NCI-H2196 (cell line): ENCODE results near the gene CDK16.

ENCODE experiments used
- DNase-seq: peaks from one replicate; lab custom pipeline; 2025; ENCODE audit not compliant: unreplicated experiment; lab: John Stamatoyannopoulos, UW

CDK16 gene

DNA sequence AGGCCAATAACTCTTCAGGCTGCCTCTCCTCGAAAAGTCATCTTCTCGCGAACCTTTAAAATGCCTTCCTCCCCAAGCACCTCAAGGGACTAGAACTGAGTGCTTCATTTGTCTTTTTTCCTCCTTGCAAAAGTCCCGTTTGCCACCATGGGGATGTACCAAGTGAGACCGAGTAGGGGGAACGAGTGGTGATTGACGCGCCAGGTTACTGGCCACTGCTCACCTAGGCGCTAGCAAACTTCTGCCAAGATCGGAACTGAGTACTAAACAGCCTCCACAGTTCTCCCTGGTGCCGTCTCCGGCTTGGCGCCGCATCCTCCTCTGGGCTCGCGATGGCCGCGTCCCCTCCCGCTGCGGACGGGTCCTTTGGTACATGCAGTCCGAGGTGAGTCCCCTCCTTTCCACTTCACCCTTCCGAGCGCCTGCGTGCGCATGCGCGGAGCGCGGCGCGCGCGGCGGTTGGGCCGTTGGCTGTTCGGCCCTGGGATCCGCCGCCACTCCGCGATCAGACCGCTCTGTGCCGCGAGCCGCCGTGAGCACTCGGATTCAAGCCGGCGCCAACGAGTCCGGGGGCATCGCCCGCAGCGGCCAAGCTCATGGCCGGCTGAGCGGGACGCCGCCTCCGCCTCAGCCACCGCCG is at the start of gene CDK16:
Gene CDK16 (plus strand): TSS at position 402 of the 640 bp plus-strand sequence. CDS start 4,877 bp downstream, outside the sequence.
- DNase-seq, result peak; percentile 67

GRCh38 chrX:47169273-47169672 is 49.2 kb upstream of the CDK16 start:
- DNase-seq, result no peak

DNA sequence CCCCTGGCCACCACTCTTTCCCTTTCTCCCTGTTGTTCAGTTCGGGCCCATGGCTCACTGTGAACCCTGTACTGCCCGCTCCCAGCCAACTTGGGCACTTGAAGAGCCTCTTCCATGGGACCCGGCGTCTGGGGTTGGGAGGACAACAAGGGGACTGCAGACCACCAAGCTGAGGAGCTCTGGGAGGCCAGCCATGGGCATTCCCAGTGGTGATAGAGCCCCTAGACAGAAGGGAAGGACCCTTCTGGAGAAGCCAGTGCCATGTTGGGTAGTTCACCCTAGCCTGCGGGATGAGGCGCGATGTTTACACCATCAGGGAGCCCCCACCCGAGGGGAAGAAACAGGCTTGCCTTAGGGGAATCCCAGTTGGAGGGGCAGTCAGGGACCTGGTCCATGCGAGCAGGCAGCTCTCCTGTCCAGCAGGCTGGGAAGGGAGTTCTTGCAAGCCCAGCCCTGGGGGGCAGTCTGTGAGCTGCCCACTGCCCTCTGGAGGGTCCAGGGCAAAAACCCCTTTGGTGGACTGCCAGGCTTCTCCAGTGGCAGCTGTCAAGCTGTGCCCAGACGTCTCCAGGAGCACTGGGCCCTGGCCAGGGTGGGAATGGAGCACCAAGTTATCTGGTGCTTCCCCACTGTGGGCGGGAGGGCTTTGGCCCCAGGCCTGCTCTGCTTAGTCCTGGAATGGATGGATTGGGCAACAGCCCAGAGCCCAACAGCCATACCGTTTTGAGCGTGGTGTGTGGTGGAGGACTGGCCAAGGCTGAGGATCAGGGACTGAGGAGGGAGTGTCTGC is 48.6 kb upstream of the CDK16 start:
- DNase-seq, result no peak

- DNase-seq, result no peak
Observed at GRCh38 chrX:47170861-47171692, 47.4 kb upstream of the CDK16 start.

- DNase-seq, result no peak
Observed at GRCh38 chrX:47171996-47172395, 46.5 kb upstream of the CDK16 start.

- DNase-seq, result no peak
Observed at GRCh38 chrX:47172549-47172948, 45.9 kb upstream of the CDK16 start.

GRCh38 chrX:47172971-47173792 is 45.3 kb upstream of the CDK16 start:
- DNase-seq, result no peak

DNA sequence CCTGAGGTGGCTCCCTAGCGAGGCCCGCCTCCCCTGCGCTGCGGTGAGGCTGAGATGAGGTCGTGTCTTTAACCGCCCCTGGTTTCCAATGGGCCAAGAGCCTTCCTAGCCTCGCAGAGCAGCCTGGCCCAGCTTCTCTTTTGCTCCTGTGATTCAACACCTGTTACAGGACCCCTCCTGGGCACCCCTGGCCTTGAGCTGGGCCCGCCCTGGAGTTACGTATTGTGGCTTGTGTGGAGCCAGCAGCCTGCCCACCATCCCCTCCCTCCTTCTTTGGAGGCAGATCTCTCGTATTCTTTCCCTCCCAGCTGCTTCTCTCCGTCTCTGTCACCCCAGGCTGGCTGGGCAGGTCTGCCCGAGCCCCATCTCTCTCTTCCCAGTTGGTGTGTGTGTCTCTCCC is 44.1 kb upstream of the CDK16 start:
- DNase-seq, result no peak

DNA sequence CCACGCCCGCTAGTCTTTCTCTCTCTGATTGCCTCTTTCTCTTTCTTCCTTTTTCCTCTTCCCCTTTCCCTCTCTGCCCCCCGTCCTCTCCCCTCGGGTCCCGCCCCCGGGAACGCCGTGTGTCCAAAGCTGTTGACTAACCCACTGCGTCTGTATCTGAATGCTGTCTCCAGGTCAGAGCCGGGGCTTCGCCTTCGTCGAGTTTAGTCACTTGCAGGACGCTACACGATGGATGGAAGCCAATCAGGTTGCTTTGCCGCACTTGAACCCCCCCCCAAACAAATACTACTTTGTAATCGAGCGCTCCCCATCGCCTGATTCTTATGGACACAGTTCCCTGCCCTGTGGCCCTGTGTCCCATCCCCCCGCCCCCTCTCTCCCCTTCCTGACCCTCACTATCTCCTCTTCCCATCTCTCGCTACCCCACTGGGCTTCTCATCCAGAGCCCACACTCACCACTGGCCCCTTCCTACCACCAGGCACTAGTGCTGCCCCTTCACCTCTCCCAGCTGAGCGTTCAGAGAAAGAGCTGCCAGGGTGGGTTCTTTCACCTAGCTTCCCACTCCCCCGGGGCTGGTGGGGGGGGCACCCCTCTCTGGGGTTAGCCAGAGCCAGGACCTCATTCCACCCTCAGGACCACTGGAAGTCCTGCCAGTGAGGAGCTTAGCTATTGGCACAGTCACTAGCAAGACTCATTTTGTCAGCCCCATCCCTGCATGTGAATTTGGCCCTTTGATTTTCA is 43.5 kb upstream of the CDK16 start:
- DNase-seq, result no peak

DNA sequence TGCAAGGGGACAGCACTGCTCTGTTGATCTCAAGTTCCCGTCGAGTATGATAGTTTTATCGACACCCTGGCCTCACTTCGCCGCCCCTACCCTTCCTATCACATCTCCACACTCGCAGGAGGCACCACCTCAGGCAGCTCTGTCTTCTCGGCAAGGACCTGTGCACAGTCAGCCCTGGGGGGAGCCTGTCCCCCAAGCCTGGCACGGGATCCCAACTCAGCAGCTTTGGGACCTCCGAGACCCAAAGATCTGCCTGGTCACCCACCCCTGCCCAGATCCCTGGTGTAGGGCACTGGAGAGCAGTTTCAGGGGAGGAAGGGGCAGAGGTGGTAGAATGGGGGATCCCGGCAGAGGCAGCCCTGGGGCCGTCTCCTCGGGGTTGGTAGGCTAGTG is 42.9 kb upstream of the CDK16 start:
- DNase-seq, result no peak

DNA sequence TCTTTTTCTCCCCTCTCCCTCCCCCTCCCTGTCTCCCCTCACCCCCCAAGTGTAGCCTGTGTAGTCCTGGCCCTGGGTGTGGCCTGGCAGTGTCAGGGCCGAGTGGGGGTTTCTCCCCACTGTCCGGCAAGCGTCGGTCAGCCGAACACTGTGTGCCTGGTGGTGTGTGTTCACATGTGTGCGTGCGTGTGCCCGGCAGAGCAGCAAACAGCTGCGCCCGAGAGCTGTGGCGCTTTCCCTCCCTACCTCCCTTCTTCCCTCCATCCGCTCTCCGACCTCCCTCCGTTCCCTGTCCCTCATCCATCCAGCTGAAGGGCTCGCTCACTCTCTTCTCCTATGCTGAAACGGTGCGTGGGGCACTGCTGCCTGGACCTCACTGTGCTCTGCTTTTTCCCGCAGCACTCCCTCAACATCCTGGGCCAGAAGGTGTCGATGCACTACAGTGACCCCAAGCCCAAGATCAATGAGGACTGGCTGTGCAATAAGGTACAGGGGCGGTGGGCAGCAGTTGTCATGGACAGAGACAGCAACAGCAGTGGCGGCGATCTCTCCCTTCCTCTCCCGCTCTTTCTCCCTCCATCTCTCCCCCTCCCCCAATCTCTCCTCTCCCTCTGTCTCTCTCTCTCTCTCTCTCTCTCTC is 42.3 kb upstream of the CDK16 start:
- no peak for DNase-seq

DNA sequence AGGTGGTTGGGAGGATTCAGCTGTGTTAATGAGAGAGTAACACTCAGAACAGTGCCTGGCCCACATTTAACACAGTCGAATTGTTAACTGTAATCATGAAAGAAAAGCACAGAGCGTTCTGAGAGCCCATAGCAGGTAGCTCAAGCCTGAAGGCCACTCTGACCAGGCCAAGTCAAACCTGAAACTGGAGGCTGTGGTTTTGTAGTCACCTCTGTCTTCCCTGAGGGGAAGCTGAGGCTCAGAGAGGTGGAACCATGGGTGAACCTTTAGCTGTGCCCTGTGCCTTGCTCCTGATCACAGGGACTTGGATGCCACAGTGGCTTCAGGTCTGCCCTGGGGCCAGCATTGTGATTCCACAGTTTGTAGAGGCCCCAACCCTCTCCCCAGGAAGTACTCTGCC is 41.4 kb upstream of the CDK16 start:
- DNase-seq, result no peak

DNA sequence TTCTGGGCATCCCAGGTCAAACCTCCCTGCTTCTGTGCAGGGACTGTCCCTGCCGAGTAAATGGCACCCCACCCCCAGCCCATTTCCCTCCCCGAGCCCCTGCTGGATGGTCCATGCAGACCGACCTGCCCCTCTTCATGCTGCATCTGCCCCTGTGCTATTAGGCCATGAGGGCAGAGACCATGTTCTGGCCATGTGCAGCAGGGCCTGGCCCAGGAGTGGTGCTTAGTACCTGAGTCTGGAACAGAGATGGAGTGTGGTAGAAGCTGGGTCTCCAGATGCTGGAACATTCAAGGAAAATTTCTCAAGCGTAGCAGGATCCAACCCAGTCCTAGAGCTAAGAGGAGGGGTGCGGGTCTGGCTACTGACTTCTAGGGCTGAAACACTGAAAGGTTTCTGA is 40.1 kb upstream of the CDK16 start:
- DNase-seq, result no peak

GRCh38 chrX:47179221-47179927 is 39.1 kb upstream of the CDK16 start:
- no peak for DNase-seq

GRCh38 chrX:47179928-47180255 is 38.6 kb upstream of the CDK16 start:
- DNase-seq, result no peak

DNA sequence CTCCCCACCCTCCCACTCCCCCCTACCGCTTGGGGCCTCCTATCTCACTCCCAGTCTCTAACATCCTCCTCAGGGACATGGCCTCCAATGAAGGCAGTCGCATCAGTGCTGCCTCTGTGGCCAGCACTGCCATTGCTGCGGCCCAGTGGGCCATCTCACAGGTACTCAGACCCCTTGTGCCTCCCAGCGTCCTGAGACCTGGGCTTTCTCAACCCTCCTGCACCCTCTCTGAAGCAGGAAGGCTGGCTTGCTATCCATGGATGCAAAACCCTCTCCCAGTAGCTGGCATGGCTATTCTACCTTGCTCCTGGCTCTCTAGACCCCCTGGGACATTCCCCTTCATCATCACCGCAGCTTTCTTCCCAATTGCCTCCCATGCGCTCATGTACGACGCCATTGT is 38.1 kb upstream of the CDK16 start:
- no peak for DNase-seq

DNA sequence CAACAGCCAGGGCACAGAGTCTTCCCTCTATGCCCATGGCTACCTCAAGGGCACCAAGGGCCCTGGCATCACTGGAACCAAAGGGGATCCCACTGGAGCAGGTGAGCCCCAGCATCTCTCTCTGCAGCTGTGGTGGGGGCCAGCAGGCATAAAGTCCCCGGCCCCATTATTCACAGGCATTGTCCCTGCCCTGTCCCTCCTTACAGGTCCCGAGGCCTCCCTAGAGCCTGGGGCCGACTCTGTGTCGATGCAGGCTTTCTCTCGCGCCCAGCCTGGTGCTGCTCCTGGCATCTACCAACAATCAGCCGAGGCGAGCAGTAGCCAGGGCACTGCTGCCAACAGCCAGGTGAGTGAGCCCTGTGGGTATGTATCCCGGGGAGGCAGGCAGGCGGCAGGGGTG is 37.2 kb upstream of the CDK16 start:
- DNase-seq, result no peak

DNA sequence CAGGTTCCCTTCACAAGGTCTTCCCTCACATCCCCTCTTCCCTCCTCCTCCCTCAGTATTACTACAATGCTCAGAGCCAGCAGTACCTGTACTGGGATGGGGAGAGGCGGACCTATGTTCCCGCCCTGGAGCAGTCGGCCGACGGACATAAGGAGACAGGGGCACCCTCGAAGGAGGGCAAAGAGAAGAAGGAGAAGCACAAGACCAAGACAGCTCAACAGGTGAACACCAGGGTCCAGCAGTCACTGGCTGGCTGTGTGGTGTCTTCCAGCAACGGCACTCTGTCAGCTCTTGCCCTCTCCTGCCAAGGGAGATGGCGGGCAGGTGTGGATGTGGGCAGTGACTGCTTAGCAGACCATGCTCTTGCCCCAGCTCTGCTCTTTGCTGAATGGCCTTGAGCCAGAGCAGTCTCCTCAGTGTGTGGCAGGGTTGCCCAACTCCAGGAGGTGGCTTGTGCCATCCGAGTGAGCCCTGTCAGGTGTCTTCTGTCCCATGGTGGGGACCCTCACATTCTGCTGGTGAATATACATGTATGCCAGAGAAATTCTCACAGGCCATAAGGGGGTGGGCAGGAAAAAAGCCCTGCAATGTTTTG is 36.3 kb upstream of the CDK16 start:
- no peak for DNase-seq

GRCh38 chrX:47184486-47184885 is 34.0 kb upstream of the CDK16 start:
- DNase-seq, result no peak
